Activated CD4-positive, alpha-beta T cell treated with anti-CD3 and anti-CD28 coated beads, Interleukin-2, Interleukin-6, amounts not matched to agents 100 ng/mL and 50 ng/mL, durations not matched to agents 16 hours and 8 hours (primary cell): ENCODE results near the gene SNAPC4.
"Not testable (repeated sequence)": the region's sequence is repeated elsewhere in the genome, so short reads cannot be mapped to it uniquely, and the experiment has no call there.

ENCODE experiments used
- DNase-seq: peaks from one replicate; pipeline ENCODE4 v3.0.0-alpha.2; 2020

The SNAPC4 gene

DNA sequence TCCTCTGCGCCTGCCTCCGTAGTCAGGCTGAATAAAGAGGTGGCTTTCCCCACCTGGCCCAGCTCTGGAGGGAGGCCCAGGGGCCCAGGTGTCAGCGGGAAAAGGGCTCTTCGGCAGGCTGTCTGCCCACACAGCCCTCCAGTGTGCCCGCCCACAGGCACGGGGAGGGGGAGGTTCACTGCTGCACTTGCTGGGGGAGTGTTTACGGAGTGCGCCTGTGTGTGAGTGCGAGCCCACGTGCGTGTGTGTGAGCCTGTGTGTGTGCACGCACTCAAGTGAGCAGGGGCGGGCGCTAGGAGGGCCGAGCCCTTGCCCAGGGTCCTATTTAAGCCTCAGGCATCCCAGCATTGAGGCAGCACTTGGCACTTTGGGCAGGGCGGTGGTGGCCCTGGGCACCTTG lies 47.3 kb downstream of the SNAPC4 start:
- DNase-seq, result no peak

GRCh38 chr9:136351868-136352267 lies 48.1 kb downstream of the SNAPC4 start:
- DNase-seq, result not testable (repeated sequence)

DNA sequence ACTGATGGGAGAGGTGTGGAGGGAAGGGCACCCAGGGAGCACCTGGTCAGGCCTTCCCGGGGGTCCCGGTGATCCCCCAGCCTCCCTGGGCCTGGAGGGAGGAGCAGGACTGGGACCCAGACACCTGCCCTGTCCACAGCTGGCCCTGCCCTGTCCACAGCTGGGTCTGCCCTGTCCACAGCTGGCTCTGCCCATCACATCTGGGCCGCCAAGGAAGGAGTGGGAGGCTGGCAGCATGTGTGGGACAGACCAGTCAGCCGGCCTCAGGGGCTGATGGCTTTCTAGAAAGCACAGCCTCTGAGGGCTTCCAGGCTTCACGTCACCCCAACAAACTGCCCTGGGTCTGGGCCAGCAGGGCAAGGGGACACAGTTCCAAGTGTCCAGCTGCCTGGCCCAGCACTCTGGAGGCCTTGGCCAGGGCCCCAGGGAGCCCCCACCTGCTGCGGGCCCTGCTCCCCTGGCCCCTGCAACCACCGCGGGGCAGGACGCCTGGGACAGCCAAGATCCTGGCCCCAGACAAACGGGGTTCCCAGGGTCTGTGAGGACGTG lies 48.6 kb downstream of the SNAPC4 start:
- DNase-seq, result no peak
